Astrocyte of the hippocampus (primary cell): ENCODE results near the gene EXOC3L4.

ENCODE experiments used
- DNase-seq: peaks from one replicate; pipeline ENCODE4 v3.0.0; 2011; ENCODE audit warnings: low read depth, low spot score

EXOC3L4 gene

DNA sequence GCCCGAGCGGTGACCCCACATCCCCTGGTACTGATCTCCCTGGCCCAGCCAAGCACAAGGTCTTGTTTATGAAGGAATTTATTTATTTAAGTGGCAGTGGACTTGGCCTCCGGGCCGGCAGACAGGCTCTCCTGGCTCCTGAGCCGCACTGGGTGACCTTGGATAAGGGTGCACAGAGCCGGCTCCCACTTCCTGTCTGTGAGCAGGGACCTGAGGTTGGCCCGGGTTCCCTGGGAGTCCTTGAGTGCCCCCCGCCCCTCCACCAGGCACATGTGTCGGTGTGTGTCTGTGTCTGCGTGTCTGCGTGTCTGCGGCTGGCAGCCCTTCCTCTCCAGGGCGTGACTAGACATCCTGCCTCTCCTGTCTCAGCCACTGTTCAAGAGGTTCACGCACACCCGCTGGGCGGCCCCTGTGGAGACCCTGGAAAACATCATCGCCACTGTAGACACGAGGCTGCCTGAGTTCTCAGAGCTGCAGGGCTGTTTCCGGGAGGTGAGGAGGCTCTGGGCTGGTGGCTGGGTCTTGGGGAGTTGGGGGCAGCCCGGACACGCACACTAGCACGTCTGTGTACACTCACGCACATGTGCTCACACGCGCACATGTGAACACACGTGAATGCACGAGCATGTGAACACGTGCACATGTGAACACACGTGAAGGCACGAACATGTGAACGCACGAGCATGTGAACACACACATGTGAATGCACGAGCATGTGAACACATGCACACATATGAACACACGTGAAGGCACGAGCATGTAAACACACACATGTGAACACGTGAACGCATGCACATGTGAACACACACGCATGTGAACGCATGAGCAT lies 38.1 kb downstream of the EXOC3L4 start:
- DNase-seq, result no peak

DNA sequence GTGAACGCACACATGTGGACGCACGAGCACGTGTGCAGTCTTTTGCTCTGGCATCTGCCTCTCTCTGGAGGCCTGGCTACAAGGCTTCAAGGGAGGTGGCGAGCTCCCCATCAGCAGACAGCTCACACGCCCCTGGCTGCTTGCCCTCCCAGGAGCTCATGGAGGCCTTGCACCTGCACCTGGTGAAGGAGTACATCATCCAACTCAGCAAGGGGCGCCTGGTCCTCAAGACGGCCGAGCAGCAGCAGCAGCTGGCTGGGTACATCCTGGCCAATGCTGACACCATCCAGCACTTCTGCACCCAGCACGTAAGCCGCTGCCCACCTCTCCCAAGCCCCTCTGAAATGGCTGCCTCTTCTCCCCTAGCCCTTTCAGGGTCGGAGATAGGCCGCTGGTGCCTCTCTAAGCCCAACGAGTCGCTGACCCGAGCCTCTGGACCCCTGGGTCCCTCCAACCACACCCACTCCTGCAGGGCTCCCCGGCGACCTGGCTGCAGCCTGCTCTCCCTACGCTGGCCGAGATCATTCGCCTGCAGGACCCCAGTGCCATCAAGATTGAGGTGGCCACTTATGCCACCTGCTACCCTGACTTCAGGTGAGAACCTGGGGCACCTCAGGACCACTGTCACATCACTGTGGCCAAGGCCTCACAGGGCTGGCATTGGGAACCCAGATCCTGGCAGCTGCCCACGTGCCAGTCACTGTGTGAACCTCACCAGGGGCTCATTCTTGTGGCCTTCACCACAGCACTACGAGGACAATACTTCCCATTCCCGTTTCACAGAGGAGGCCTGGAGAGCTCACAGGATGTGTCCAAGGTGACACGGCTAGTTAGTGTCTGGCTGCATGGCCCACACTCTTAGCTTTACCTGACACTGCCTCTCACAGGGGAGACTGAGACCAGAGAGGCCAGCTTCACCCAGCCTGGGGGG lies 39.0 kb downstream of the EXOC3L4 start:
- DNase-seq, result no peak

DNA sequence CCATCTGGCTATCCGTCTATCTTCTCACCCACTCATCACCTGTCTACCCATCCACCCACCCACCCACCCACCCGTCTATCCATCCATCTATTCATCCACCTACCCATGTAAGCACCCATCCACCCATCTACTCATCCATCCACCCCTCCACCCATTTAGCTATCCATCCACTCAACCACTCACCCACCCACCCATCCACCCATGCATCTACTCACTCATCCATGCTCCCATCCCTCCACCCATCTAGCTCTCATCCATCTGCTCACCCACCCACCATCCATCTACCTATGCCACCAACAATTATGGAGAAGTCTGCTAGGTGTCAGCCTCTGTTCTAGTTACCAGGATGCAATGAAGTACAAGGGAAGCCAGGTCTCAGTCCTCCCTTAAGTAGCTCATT lies 39.9 kb downstream of the EXOC3L4 start:
- DNase-seq, result no peak

DNA sequence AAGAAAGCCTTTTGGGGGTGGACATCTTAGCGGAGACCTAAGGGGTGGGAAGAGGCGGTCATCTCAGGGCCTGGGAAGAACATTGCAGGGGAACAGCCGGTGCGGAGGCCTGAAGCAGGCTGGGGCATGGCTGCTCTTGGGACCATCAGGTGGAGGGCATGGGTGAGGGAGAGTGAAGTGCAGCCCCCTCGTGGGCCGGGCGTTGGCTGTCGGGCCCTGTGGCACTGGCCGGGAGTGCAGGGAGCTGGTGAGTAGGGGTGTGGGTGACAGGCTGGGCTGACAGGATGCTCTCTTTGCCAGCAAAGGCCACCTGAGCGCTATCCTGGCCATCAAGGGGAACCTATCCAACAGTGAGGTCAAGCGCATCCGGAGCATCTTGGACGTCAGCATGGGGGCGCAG lies 40.4 kb downstream of the EXOC3L4 start:
- DNase-seq, result no peak

DNA sequence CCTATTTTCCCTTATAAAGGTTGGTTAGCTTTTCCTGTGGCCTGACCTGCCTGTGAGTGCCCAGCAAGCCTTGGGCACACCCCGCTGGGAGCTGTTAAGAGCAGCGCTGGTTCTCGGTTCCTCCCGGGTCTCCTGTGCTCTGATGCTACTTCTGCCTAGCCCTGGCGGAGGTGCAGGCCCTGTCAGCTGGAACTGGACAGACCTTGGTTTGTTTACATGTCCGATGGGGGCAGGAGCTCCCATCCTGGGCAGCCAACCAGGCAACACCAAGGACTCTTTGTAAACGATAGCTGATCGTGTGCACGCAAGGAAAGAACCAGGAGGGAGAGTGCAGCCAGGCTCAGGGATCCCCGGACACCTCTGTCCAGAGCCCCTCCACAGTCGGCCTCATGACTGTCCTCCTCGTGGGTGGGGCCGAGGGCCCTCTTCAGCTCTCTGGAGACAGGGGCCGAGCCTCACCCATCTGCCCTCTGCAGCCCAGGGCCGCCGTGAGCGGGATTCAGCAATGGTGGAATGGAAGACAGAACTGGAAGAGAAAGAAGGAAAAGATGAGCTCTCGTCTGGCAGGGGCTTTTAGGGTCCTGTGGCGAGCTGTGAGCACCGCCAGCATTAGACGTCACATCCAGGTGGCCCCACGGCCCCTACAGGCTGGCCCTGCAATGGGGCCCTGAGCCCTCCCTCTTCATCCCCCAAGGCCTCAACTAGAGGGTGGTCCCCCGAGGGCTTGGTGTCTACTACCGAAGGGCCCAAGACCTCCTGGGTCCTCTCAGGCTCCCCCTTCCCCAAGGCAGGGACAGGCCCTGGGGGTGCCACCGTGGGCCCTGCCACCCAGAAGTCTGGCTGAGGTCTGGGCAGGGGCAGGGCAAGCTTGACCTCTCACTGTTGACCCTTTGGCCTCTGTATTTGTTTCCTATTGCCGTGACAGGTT lies 41.1 kb downstream of the EXOC3L4 start:
- DNase-seq, result no peak

DNA sequence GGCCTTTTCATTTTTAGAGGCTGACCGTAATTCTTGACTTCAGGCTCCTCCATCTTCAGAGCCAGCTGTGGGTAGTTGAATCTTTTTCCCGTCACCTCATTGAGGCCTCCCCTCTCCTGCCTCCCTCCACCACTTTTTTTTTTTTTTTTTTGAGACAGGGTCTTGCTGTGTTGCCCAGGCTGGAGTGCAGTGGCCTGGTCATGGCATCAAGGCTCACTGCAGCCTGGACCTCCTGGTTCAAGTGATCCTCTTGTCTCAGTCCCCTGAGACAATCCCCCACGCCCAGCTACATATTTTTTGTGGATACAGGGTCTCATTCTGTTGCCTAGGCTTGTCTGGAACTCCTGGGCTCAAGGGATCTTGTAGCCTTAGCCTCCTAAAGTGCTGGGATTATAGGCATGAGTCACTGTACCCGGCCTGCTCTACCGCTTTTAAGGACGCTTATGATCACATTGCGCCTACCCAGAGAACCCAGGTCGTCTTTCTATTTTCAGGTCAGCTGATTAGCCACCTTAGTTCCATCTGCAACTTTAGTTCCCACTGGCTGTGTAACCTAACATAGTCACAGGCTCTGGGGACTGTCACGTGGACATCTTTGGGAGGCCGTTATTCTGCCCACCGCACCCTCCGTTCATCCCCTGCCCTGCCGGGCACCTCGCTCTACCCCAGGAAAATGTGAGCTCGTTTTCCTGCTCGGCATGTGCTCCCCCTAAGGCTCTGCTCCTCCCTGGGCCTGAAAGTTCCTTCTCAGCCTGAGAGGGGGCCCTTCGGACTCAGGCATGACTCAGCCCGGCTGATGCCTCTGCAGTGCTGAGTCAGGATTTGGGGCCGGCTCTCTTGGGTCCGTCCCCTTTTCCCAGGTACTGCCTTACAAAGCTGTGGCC lies 42.1 kb downstream of the EXOC3L4 start:
- peak; percentile 71 for DNase-seq

DNA sequence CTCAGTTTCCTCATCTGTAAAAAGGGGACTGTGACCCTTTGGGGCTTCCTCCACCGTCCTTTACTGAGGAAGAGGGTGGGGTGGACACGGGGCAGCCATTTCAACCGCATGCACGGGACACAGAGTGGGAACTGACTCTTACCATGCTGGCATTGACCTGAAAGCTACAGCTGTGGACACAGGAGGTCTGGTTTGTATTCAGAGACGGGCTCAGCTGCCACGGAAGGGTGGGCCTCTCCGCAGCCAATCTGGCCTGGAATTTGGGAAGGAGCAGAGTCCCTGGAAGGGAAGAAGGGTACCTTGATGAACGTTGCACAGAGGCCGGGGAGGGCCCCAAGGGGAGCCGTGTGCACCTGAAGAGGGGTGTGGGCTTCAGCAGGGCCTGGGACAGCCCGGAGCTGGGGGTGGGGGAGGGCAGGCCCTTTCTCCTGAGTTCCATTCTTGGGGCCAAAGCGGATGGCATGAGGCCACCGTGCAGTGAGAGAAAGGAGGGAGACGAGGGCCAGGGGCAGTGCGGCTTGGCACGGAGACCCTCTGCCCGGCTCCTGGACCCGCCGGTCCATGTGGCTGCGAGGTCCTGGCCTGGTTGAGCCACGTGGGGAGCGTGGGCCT lies 43.3 kb downstream of the EXOC3L4 start:
- DNase-seq, result no peak

DNA sequence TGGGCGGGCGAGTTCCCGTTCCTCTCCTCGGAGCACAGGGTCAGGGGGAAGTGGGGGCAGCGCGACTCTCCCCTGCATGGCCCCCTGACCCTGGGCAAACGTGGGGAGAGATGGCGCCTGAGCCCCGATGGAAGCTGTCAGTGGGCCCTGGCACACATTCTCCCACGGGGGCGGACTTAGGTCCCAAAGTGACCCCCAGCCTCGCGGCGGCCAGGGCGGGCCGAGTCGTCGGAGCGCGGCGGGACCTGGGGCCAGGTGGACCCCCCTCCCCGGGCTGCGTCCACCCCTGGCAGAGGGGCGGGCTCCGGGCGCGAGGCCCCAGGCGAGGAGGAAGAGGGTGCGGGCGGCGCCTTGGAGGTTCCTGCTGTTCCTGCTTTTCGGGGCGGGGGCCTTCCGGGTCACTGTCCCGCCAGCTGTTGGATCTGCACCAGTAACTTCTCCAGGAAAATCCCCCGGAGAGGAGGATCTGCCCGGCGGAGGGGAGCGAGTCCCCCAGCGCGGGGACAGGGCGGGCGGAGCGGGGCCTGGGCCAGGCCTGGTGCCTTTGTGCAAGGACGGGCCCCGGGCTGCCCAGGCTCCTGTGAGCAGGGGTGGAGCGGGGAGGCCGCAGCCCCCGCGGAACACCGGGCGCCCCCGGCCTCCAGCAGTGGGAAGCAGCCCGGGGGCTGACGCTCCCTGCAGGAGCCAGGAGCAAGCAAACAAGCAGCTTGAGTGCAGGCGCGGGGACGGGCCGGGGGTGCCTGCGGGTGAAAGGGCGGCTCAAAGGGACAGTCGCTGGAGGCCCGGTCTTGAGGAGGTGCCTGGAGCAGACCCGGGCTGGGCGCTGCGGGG lies 44.0 kb downstream of the EXOC3L4 start:
- no peak for DNase-seq

DNA sequence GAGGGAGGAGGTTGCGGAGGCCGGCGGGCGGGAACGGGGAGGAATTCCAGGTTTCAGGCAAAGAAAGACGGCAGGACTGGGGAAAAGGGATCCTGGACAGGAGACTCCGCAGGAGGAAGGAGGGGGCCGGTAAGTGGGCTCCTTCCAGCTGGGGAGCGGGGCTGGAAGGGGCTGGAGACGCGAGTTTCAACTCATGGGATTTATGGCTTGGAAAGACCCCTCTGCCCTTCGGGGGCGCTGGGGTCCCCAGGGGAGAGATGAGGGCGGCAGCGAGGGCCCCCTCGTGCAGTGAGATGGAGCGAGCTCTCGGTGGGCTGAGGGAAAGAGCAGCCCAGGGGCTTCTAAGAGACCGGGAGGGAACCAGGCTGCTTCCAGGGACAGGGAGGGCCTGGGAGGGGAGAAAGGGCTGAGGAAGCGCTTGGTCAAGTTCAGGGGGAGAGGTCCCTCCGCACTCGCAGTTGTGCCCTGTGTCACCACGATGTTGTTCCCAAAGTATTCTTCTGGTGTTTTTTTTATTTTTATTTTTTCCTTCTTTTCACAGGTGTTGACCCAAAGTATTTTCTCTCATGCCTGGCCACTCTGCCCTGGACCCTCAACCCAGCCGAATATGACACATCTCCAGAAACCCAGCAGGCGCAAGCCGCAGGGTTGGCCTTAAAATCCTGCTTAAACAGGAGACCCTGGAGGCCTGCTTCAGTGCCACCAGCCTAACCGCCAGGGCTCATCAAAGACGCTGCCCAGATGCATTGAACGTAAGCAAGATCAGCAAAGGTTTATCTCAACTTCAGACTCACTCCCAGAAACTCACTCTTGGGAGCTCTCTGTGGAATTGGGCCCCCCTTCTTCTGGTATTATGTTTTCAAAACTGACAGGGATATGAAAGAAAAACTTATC lies 44.9 kb downstream of the EXOC3L4 start:
- DNase-seq, result no peak

DNA sequence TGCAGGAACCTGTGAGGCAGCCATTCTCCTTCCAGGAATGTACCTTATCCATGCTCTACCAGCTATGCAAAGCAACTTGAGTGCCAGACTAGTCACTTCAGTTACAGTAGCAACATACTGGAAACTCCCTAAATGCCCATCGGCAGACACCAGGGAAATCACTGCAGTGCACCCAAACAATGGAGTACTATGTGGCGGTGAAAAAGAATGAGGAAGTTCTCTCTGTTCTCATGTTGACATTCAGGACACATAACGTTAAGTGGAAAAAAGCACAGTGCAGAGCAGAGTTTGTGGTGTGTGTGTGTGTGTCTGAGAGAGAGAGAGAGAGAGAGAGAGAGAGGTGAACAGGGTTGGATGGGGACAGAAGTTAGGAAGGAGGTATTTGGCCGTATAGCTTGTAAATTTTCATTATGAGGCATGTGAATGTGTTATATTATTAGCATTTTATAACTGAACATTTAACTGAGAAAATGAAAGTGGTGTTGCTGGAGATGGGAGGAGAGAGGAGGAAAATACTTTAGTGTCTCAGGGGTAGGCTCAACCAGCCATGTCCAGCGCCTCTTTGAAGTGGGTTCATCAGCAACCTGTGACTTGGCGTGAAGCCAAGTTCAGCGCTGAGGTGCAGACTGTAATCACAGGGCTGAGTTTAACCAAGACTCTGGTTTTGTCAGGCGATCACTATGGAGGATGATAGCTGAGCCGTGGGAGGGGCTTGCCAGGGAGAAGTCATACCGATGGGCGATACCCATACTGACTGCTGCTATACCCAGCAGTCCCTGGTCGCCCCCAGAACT lies 46.0 kb downstream of the EXOC3L4 start:
- DNase-seq, result no peak

DNA sequence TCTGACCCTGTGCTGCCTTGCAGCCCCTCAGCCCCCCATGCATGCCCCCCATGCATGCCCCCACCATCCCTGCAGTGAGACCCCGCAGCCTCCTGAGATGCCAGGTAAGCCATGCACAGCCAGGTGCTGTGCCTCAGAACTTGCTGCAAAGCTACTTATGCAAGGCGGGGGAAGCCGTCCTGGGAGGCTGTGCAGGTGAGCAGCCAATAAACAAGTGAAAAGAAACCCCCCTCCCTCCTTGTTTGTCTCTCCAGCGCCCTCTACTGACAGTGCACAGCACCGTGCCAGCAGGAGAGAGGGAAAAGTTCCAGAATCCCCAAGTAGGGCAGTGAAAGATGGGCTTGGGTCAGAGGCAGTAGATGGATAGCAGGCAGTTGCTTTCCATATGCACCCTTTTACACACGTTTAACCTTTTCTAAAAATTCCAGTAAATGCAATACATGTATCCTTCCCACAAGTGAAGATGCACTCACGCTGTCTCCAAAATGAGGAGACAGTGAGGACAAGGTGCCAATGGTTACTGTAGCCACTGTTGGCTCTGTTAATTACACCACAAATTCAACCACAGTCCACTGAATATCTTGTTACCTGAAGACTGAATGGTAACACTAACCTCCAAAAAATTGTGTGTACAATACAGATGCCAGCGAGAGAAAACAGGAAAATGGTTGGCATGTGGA lies 46.7 kb downstream of the EXOC3L4 start:
- DNase-seq, result peak; percentile 38

DNA sequence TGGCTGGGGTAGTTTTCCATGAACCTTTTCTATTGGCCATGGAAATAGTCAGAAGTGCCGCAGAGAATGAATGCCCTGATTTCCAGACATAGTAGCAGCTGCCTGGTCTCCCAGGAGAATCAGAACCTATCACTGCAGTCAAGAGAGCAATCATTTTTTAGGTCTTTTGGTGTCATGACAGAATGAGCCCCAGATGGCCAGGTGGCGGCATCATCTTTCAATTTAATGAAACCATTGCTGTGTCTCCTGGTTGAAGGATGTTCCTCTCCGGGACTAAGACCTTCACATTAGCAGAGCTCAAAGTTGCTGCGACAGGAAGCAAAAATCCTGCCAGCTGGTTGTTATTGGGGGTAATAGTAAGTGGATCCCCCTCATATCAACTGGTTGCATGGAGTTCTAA lies 47.5 kb downstream of the EXOC3L4 start:
- DNase-seq, result no peak

DNA sequence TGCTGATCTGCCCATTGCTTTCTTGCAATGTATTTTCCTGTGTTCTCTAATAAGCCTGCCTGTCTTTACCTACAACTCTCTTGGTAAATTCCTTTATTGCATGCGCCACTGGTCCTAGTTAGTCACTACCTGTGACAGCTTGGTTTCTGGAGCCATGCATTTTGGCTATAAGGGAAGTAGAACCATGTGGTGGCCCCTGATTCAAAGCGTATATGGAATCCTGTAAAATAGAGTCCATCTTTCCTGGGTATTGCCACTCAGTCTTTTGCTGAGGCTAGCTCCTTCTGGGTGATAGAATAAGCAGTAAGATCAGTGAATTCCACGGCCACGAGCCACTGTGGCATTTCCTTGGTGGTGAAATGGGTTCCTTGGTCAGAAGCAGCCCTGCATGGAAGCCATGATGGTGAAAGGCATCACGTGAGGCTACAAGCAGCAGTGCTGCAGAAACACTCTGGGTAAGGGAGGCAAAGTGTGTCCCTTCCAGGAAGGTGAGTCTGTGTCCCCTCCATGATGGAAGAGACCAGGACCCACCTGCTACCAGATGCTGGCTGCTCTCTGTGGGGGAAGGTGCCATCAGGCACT lies 48.3 kb downstream of the EXOC3L4 start:
- DNase-seq, result no peak

DNA sequence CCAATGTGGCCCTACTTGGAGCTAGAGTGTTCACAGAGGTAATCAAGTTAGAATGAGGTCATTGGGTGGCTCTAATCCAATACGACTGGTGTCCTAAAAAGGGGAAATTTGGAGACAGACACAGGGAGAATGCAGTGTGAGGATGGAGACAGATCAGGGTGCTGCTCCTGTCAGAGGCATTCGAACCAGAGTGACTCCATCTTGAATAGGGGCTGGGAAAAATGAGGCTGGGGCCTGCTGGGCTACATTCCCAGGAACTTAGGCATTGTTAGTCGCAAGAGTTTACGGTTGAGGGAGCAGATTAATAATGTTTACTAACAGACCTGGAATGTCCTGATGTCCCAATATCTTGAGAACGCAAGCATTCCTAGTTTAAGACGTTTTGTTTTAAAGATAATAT lies 49.0 kb downstream of the EXOC3L4 start:
- DNase-seq, result no peak

DNA sequence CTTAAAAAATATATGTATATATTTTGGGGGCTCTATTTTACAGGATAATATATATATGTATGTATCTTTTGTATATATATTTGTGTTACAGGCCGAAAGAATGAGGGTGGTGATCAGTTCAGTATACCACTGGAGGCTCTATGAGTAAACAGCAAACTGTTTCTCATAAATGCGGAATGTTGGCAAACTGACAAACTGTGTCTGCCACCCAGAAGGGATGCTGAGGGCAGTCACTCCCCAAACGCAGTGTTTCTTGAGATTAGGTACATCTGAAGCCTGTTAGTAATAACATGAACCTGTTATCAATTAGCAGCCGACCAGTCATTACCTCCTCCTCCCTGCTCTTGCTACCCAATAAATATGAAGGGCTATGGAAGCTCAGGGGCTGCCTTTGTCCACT lies 49.6 kb downstream of the EXOC3L4 start:
- DNase-seq, result peak; percentile 63

DNA sequence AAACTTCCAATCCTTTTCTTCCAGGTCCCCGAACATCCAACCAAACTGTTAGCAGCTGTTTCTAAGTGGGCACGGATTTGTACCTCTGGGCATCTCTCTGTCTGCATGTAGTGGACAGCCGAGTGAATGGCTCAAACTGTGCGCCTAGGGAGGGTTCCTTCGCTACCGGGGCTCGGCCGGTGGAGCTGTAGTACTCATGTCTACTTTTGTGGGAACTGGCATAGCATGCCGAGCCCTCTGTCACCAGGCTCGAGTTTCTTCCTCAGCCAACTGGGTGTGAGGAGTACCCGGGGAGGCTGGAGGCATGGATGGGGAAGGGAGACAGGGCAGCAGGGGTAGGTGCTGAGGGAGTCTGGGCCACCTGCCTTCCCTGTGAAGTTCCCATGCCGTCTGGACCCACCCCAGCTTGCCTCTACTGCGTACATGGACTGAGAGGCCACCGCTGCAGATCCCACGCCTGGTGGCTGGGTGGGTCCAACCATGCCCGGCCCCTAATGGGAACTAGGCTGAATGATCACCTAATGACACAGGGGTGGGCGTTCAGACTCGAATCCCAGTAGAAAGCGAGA lies 51.7 kb downstream of the EXOC3L4 start:
- DNase-seq, result no peak
